SK-N-SH (cell line): ENCODE data around the gene SRCIN1. TPM values are rescaled to one million over a fixed set of nuclear protein-coding genes. Genes with fewer than 3 reads are reported as not detected.

ENCODE experiments used
- CTCF ChIA-PET: fragments of 300-600, 350-600 bp; formaldehyde crosslinking; extraction: SDS; loops from one replicate; lab custom pipeline; 2021; lab: Yijun Ruan, JAX
- POLR2A ChIA-PET: fragments of 350-600 bp; sonication (Branson Sonifier 250); formaldehyde crosslinking; extraction: SDS; loops from one replicate; lab custom pipeline; 2020; ENCODE audit warnings: antibody characterized with exemption, inconsistent platforms; lab: Yijun Ruan, JAX
- DNase-seq: peaks from one replicate; pipeline ENCODE4 v3.0.0; 2012
- H2AFZ ChIP-seq: fragments of 200-600 bp; sonication (generic); 2 replicates; pipeline ENCODE4 v1.8.1; 2016; ENCODE audit warnings: antibody characterized with exemption, mild to moderate bottlenecking, low read depth
- H3F3A ChIP-seq: fragments of 200-600 bp; sonication (generic); replicated peaks from 2 replicates; pipeline ENCODE3; 2016; ENCODE audit warnings: antibody characterized with exemption, mild to moderate bottlenecking; ENCODE audit not compliant: insufficient read depth
- H3K27ac ChIP-seq, 2 experiments: fragments of 200-500 bp in 1 of 2; fragments of 200-600 bp in 1 of 2; sonication (Bioruptor generic) in 1 of 2; sonication (generic), shearing (Covaris generic) in 1 of 2; 2 replicates each; pipeline versions ENCODE4 v1.5.1 to v1.6.1; 2014 to 2016; ENCODE audit warnings: low read depth in 2 of 2, inconsistent platforms in 1 of 2, low read length in 1 of 2, mild to moderate bottlenecking in 1 of 2, mixed read lengths in 1 of 2
- H3K27me3 ChIP-seq: fragments of 200-600 bp; sonication (generic), shearing (Covaris generic); 2 replicates; pipeline ENCODE4 v1.6.1; 2016; ENCODE audit warnings: mixed run types; ENCODE audit not compliant: insufficient read depth
- H3K36me3 ChIP-seq, 2 experiments: fragments of 200-500 bp in 1 of 2; fragments of 200-600 bp in 1 of 2; sonication (Bioruptor generic) in 1 of 2; sonication (generic) in 1 of 2; replicated peaks in 1 of 2; 2 replicates each; pipeline versions ENCODE3 to v1.5.1; 2014 to 2016; ENCODE audit warnings: low read length in 1 of 2, mild to moderate bottlenecking in 1 of 2; ENCODE audit not compliant: insufficient read depth in 2 of 2, control insufficient read depth in 1 of 2
- H3K4me1 ChIP-seq, 2 experiments: fragments of 200-500 bp in 1 of 2; fragments of 200-600 bp in 1 of 2; sonication (Bioruptor generic) in 1 of 2; sonication (generic), shearing (Covaris generic) in 1 of 2; 2 replicates each; pipeline versions ENCODE4 v1.5.1 to v1.6.1; 2014 to 2016; ENCODE audit warnings: low read depth in 1 of 2, low read length in 1 of 2, mixed run types in 1 of 2; ENCODE audit not compliant: insufficient read depth in 2 of 2, control insufficient read depth in 1 of 2
- H3K4me2 ChIP-seq: fragments of 200-600 bp; sonication (generic), shearing (Covaris generic); 2 replicates; pipeline ENCODE4 v1.6.1; 2017; ENCODE audit warnings: mixed run types
- H3K4me3 ChIP-seq, 2 experiments: fragments of 200-500 bp in 1 of 2; fragments of 200-600 bp in 1 of 2; sonication (Bioruptor generic) in 1 of 2; sonication (generic), shearing (Covaris generic) in 1 of 2; 2 replicates each; pipeline versions ENCODE4 v1.5.1 to v1.8.1; 2014 to 2016; ENCODE audit warnings: low read depth in 2 of 2, inconsistent platforms in 1 of 2, low read length in 1 of 2, mild to moderate bottlenecking in 1 of 2, mixed read lengths in 1 of 2, moderate library complexity in 1 of 2
- H3K79me2 ChIP-seq: fragments of 200-600 bp; sonication (generic); 2 replicates; pipeline ENCODE4 v1.8.1; 2017; ENCODE audit warnings: mild to moderate bottlenecking; ENCODE audit not compliant: insufficient read depth
- H3K9ac ChIP-seq: fragments of 200-600 bp; sonication (generic); 2 replicates; pipeline ENCODE4 v1.6.1; 2017; ENCODE audit warnings: mixed run types
- H3K9me2 ChIP-seq: fragments of 200-600 bp; sonication (generic); 2 replicates; pipeline ENCODE4 v1.6.1; 2017; ENCODE audit warnings: mixed run types
- H3K9me3 ChIP-seq: fragments of 200-600 bp; sonication (generic); 2 replicates; pipeline ENCODE4 v1.6.1; 2017; ENCODE audit warnings: mixed run types, mild to moderate bottlenecking, moderate library complexity
- H4K20me1 ChIP-seq: fragments of 200-600 bp; sonication (generic); 2 replicates; pipeline ENCODE4 v1.6.1; 2017; ENCODE audit warnings: mild to moderate bottlenecking, mixed run types; ENCODE audit not compliant: insufficient read depth
- EP300 ChIP-seq, 2 experiments: IDR thresholded peaks; 2 replicates each; pipeline versions ENCODE4 v1.4.0 to v1.6.1; 2012; ENCODE audit warnings: borderline replicate concordance in 1 of 2, low read depth in 1 of 2, low read length in 1 of 2
- EZH2phosphoT487 ChIP-seq: fragments of 200-600 bp; sonication (generic); IDR thresholded peaks from 2 replicates; pipeline ENCODE4 v1.6.1; 2017; ENCODE audit warnings: low read depth, mixed run types, mild to moderate bottlenecking, antibody characterized with exemption, moderate library complexity, borderline replicate concordance
- FOXM1 ChIP-seq: IDR thresholded peaks from 2 replicates; pipeline ENCODE4 v1.4.0; 2012; ENCODE audit warnings: low read depth, mild to moderate bottlenecking
- GABPA ChIP-seq: IDR thresholded peaks from 2 replicates; pipeline ENCODE4 v1.4.0; 2012; ENCODE audit warnings: low read depth, mild to moderate bottlenecking
- GATA2 ChIP-seq: sonication (generic); formaldehyde crosslinking; IDR thresholded peaks from 2 replicates; pipeline ENCODE4 v1.5.0; 2020; ENCODE audit warnings: mild to moderate bottlenecking, missing genetic modification reagents
- JUND ChIP-seq: IDR thresholded peaks from 2 replicates; pipeline ENCODE4 v1.4.0; 2012
- MEF2A ChIP-seq: IDR thresholded peaks from 2 replicates; pipeline ENCODE4 v1.4.0; 2012; ENCODE audit warnings: low read depth, borderline replicate concordance
- RAD21 ChIP-seq: IDR thresholded peaks from 2 replicates; pipeline ENCODE4 v1.6.1; 2012; ENCODE audit warnings: mild to moderate bottlenecking, low read length
- RCOR1 ChIP-seq: fragments of 150-350 bp; IDR thresholded peaks from 2 replicates; pipeline ENCODE4 v1.6.1; 2017; ENCODE audit warnings: antibody characterized with exemption, low read length
- RFX5 ChIP-seq: IDR thresholded peaks from 2 replicates; pipeline ENCODE4 v1.6.1; 2012; ENCODE audit warnings: mild to moderate bottlenecking, improper control_type of control experiment, low read length
- RXRA ChIP-seq: IDR thresholded peaks from 2 replicates; pipeline ENCODE4 v1.4.0; 2012; ENCODE audit warnings: low read depth, mild to moderate bottlenecking, borderline replicate concordance
- SIN3A ChIP-seq: IDR thresholded peaks from 2 replicates; pipeline ENCODE4 v1.6.1; 2012; ENCODE audit warnings: low read depth, mild to moderate bottlenecking, low read length, moderate library complexity, borderline replicate concordance
- SMC3 ChIP-seq: IDR thresholded peaks from 2 replicates; pipeline ENCODE4 v1.6.1; 2012; ENCODE audit warnings: low read depth, low read length, improper control_type of control experiment
- TEAD4 ChIP-seq: IDR thresholded peaks from 2 replicates; pipeline ENCODE4 v1.4.0; 2012; ENCODE audit warnings: mild to moderate bottlenecking, borderline replicate concordance; ENCODE audit not compliant: insufficient read depth
- YY1 ChIP-seq: IDR thresholded peaks from 2 replicates; pipeline ENCODE4 v1.4.0; 2012; ENCODE audit warnings: low read depth, mild to moderate bottlenecking
- WGBS: methylation state at CpG from one replicate; pipeline ENCODE4 v1.1.6; 2017; ENCODE audit warnings: low lambda C conversion rate; 5-methylcytosine and 5-hydroxymethylcytosine counted together
- polyA plus RNA-seq, 3 experiments: library from polyadenylated mRNA; depleted of rRNA; stranded (reverse); fragments of >200 nt; gene quantifications; 2 replicates each; pipeline ENCODE4 v1.2.3, GENCODE V29; 2012
- TF ChIP-seq, protein P1 (sequence below): IDR thresholded peaks from 2 replicates; pipeline ENCODE4 v1.4.0; 2012; ENCODE audit warnings: low read depth, borderline replicate concordance
- TF ChIP-seq, protein P2 (sequence below): IDR thresholded peaks from 2 replicates; pipeline ENCODE4; 2012

Gene SRCIN1
- polyA plus RNA-seq, 1 of the 3 experiments (the other 2 are of a cell fraction): 1.0 TPM

DNA sequence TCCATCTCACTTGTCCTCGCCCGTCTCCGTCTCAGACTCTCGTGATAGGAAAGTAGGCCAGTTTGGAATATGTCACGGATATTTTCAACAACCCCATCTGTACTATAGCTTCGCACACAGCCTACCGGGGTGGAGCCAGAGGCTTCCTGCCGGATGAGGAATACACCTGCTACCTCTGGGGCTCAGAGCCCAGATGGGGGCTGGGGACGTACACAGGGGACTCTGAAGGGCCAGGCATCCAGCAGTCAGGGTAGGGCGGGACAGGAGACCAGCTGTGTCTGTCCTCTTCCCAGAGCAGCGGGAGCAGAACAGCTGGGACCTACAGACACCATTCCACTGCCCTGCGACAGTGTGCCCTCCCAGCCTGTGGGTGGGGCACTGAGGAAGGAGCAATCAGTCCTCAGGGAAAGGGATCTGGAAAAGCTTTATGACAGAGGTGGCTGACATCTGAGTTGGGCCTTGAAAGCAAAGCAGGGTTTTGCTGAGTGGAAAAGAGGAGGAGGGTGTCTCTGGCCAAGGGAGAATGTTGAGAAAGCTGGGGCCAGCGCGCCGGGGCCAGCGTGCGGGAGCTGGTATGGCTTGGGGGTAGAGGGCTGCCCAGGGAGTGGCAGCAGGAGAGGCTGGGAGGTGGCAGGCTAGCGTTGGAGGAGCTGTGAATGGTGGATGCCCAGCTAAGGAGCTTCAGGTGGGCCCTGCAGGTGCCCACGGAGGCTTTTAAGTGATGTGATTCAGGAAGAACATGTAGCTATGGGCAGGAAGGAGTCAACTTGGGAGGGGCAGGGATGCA lies 11.5 kb upstream of the SRCIN1 start:
- 78% methylated on average over 19 of the region's 19 CpGs for WGBS
- Histone ChIP-seq H3K4me3 (no peak overlapping the region), H2AFZ (no peak overlapping the region), H3F3A (peaks cover 2% of the 10 kb centered on the region), H4K20me1 (no peaks in the 10 kb centered on the region), H3K4me2 (no peak overlapping the region), H3K4me1 (no peaks in the 10 kb centered on the region; a peak in 1 of 4 replicates), H3K36me3 (no peaks in the 10 kb centered on the region), H3K27me3 (peaks cover 10% of the 10 kb centered on the region; the same call in 1 of the 2 replicates), H3K79me2 (no peaks in the 10 kb centered on the region), H3K9ac (no peak overlapping the region), H3K27ac (no peak overlapping the region), H3K9me2 (no peaks in the 10 kb centered on the region), H3K9me3 (no peaks in the 10 kb centered on the region)
- POLR2A ChIA-PET: no interaction called here
- TF ChIP-seq, protein P1, sequence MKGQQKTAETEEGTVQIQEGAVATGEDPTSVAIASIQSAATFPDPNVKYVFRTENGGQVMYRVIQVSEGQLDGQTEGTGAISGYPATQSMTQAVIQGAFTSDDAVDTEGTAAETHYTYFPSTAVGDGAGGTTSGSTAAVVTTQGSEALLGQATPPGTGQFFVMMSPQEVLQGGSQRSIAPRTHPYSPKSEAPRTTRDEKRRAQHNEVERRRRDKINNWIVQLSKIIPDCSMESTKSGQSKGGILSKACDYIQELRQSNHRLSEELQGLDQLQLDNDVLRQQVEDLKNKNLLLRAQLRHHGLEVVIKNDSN: no peak
- TF ChIP-seq GATA2: no peak
- no peak for TF ChIP-seq JUND
- TF ChIP-seq RCOR1: no peak
- no peak for TF ChIP-seq RAD21
- TF ChIP-seq RXRA: no peak
- TF ChIP-seq EZH2phosphoT487: no peak
- no peak for TF ChIP-seq TEAD4
- TF ChIP-seq YY1: no peak
- TF ChIP-seq MEF2A: no peak
- no peak for TF ChIP-seq SIN3A
- TF ChIP-seq SMC3: no peak
- TF ChIP-seq EP300 (IDR thresholded peaks at IDR 0.05; ENCODE audit: borderline replicate concordance in 1 of 2, low read depth in 1 of 2, low read length in 1 of 2): no peak
- no peak for TF ChIP-seq FOXM1
- DNase-seq: no peak
- CTCF ChIA-PET: interaction anchor here (0.6 to 5.2 kb wide), 10 partner anchors 11 to 545 kb away, joined by 3 to 33 read pairs (median 4); partner anchors contain the start of gene SRCIN1

DNA sequence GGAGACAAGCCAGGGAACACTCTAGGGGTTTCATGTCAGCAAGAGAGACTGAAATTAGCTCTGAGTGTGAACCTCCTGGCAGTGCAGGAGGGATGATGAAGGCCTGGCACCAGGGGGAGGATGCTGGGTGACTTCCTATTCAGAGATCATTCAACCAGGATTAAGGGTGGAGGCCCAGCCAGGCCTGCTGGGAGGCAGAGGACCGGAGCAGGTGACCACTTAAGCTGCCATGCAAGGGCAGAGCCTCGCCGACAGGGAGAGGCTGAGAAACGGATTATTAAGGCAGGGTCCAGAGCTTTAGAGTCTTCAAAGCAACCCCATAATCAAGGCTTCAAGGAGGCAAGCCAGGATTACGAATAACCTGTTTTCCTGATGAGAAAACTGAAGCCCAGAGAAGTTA lies 10.6 kb upstream of the SRCIN1 start:
- TF ChIP-seq EP300 (IDR thresholded peaks at IDR 0.05; ENCODE audit: borderline replicate concordance in 1 of 2, low read depth in 1 of 2, low read length in 1 of 2) (no peak), GABPA (no peak), RFX5 (no peak), RXRA (no peak), FOXM1 (no peak)
- TF ChIP-seq, protein P2, sequence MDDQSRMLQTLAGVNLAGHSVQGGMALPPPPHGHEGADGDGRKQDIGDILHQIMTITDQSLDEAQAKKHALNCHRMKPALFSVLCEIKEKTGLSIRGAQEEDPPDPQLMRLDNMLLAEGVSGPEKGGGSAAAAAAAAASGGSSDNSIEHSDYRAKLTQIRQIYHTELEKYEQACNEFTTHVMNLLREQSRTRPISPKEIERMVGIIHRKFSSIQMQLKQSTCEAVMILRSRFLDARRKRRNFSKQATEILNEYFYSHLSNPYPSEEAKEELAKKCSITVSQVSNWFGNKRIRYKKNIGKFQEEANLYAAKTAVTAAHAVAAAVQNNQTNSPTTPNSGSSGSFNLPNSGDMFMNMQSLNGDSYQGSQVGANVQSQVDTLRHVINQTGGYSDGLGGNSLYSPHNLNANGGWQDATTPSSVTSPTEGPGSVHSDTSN: no peak
- H3K9ac ChIP-seq: no peak overlapping the region
- 56% methylated on average over 5 of the region's 5 CpGs for WGBS
- no peak for DNase-seq
- no peaks in the 10 kb centered on the region; a peak in 1 of 4 replicates for H3K4me1 ChIP-seq
- ChIA-PET CTCF (interaction anchor here (1.3 to 5.2 kb wide), 7 partner anchors 9 to 106 kb away, joined by 3 to 33 read pairs (median 8); partner anchors contain the start of gene SRCIN1), POLR2A (no interaction called here)
- peaks cover 7% of the 10 kb centered on the region; the same call in 1 of the 2 replicates for H3K27me3 ChIP-seq
- H3K4me3 ChIP-seq: no peak overlapping the region
- H3K79me2 ChIP-seq: no peaks in the 10 kb centered on the region
- peaks cover 4% of the 10 kb centered on the region for H3F3A ChIP-seq
- no peaks in the 10 kb centered on the region for H4K20me1 ChIP-seq
- H3K36me3 ChIP-seq: no peaks in the 10 kb centered on the region
- no peaks in the 10 kb centered on the region for H3K9me2 ChIP-seq
- no peaks in the 10 kb centered on the region for H3K9me3 ChIP-seq
- no peak overlapping the region for H2AFZ ChIP-seq
- no peak overlapping the region for H3K27ac ChIP-seq
- H3K4me2 ChIP-seq: no peak overlapping the region
